ENCODE measurements around the gene RNU6-1.

Gene RNU6-1

GRCh38 chr15:67839929-67840748 lies at the start of gene RNU6-1:
RNU6-1 (minus strand) TSS chr15:67840045.
- Histone ChIP-seq H3K36me3 (ENCODE audit: insufficient read depth, low read length) (no peaks in the 10 kb centered on the region), H3K9me3 (ENCODE audit: low read length) (no peaks in the 10 kb centered on the region), H3K27me3 (ENCODE audit: control insufficient read depth in 1 of 2, insufficient read depth in 2 of 2, low read length in 2 of 2) (peaks cover 11 to 12% of the 10 kb centered on the region in 2 donors), H3K4me1 (ENCODE audit: insufficient read depth, low read length) (peaks cover 50% of the 10 kb centered on the region), H3K4me3 (ENCODE audit: low read depth in 1 of 2, low read length in 2 of 2) (peak within 1 kb of the TSS; percentile 84 to 86), H3K9ac (ENCODE audit: low read length) (peak within 1 kb of the TSS; percentile 93), H3K27ac (ENCODE audit: low read depth, low read length) (peak within 1 kb of the TSS; percentile 95)

GRCh38 chr15:67887776-67888175 lies 47.9 kb upstream of the RNU6-1 start:
- no peaks in the 10 kb centered on the region for H3K27me3 ChIP-seq (ENCODE audit: control insufficient read depth in 1 of 2, insufficient read depth in 2 of 2, low read length in 2 of 2)
- peaks cover 39% of the 10 kb centered on the region for H3K4me1 ChIP-seq (ENCODE audit: insufficient read depth, low read length)
- H3K27ac ChIP-seq (ENCODE audit: low read depth, low read length), result no peak overlapping the region
- H3K9me3 ChIP-seq (ENCODE audit: low read length), result no peaks in the 10 kb centered on the region
- H3K36me3 ChIP-seq (ENCODE audit: insufficient read depth, low read length), result no peaks in the 10 kb centered on the region
- H3K9ac ChIP-seq (ENCODE audit: low read length), result no peak overlapping the region
- H3K4me3 ChIP-seq (ENCODE audit: low read depth in 1 of 2, low read length in 2 of 2), result no peak overlapping the region

GRCh38 chr15:67885861-67886260 lies 46.0 kb upstream of the RNU6-1 start:
- H3K4me3 ChIP-seq (ENCODE audit: low read depth in 1 of 2, low read length in 2 of 2), result no peak overlapping the region
- H3K27me3 ChIP-seq (ENCODE audit: control insufficient read depth in 1 of 2, insufficient read depth in 2 of 2, low read length in 2 of 2), result no peaks in the 10 kb centered on the region
- H3K9me3 ChIP-seq (ENCODE audit: low read length), result no peaks in the 10 kb centered on the region
- no peak overlapping the region for H3K9ac ChIP-seq (ENCODE audit: low read length)
- H3K36me3 ChIP-seq (ENCODE audit: insufficient read depth, low read length), result no peaks in the 10 kb centered on the region
- no peak overlapping the region for H3K27ac ChIP-seq (ENCODE audit: low read depth, low read length)
- peaks cover 25% of the 10 kb centered on the region for H3K4me1 ChIP-seq (ENCODE audit: insufficient read depth, low read length)

GRCh38 chr15:67885175-67885523 lies 45.3 kb upstream of the RNU6-1 start:
- H3K4me3 ChIP-seq (ENCODE audit: low read depth in 1 of 2, low read length in 2 of 2), result peak overlapping the region; percentile 33 to 52
- no peaks in the 10 kb centered on the region for H3K36me3 ChIP-seq (ENCODE audit: insufficient read depth, low read length)
- H3K27me3 ChIP-seq (ENCODE audit: control insufficient read depth in 1 of 2, insufficient read depth in 2 of 2, low read length in 2 of 2), result no peaks in the 10 kb centered on the region
- H3K4me1 ChIP-seq (ENCODE audit: insufficient read depth, low read length), result peaks cover 22% of the 10 kb centered on the region
- peak overlapping the region; percentile 45 for H3K27ac ChIP-seq (ENCODE audit: low read depth, low read length)
- no peaks in the 10 kb centered on the region for H3K9me3 ChIP-seq (ENCODE audit: low read length)
- peak overlapping the region; percentile 11 for H3K9ac ChIP-seq (ENCODE audit: low read length)

GRCh38 chr15:67884514-67885174 lies 44.8 kb upstream of the RNU6-1 start:
- peak overlapping the region; percentile 45 for H3K27ac ChIP-seq (ENCODE audit: low read depth, low read length)
- H3K4me1 ChIP-seq (ENCODE audit: insufficient read depth, low read length), result peaks cover 22% of the 10 kb centered on the region
- no peaks in the 10 kb centered on the region for H3K9me3 ChIP-seq (ENCODE audit: low read length)
- no peaks in the 10 kb centered on the region for H3K27me3 ChIP-seq (ENCODE audit: control insufficient read depth in 1 of 2, insufficient read depth in 2 of 2, low read length in 2 of 2)
- H3K9ac ChIP-seq (ENCODE audit: low read length), result peak overlapping the region; percentile 11
- no peaks in the 10 kb centered on the region for H3K36me3 ChIP-seq (ENCODE audit: insufficient read depth, low read length)
- peak overlapping the region; percentile 33 to 52 for H3K4me3 ChIP-seq (ENCODE audit: low read depth in 1 of 2, low read length in 2 of 2)

GRCh38 chr15:67884009-67884408 lies 44.2 kb upstream of the RNU6-1 start:
- Histone ChIP-seq H3K27ac (ENCODE audit: low read depth, low read length) (peak overlapping the region; percentile 45), H3K9ac (ENCODE audit: low read length) (no peak overlapping the region), H3K4me1 (ENCODE audit: insufficient read depth, low read length) (peaks cover 22% of the 10 kb centered on the region), H3K36me3 (ENCODE audit: insufficient read depth, low read length) (no peaks in the 10 kb centered on the region), H3K27me3 (ENCODE audit: control insufficient read depth in 1 of 2, insufficient read depth in 2 of 2, low read length in 2 of 2) (no peaks in the 10 kb centered on the region), H3K9me3 (ENCODE audit: low read length) (no peaks in the 10 kb centered on the region), H3K4me3 (ENCODE audit: low read depth in 1 of 2, low read length in 2 of 2) (peak overlapping the region; percentile 33 to 52)

GRCh38 chr15:67883234-67883773 lies 43.5 kb upstream of the RNU6-1 start:
- H3K27ac ChIP-seq (ENCODE audit: low read depth, low read length), result no peak overlapping the region
- no peaks in the 10 kb centered on the region for H3K36me3 ChIP-seq (ENCODE audit: insufficient read depth, low read length)
- H3K9me3 ChIP-seq (ENCODE audit: low read length), result no peaks in the 10 kb centered on the region
- peaks cover 22% of the 10 kb centered on the region for H3K4me1 ChIP-seq (ENCODE audit: insufficient read depth, low read length)
- no peak overlapping the region for H3K9ac ChIP-seq (ENCODE audit: low read length)
- no peaks in the 10 kb centered on the region for H3K27me3 ChIP-seq (ENCODE audit: control insufficient read depth in 1 of 2, insufficient read depth in 2 of 2, low read length in 2 of 2)
- no peak overlapping the region for H3K4me3 ChIP-seq (ENCODE audit: low read depth in 1 of 2, low read length in 2 of 2)

- no peak overlapping the region for H3K9ac ChIP-seq (ENCODE audit: low read length)
- no peaks in the 10 kb centered on the region for H3K9me3 ChIP-seq (ENCODE audit: low read length)
- no peaks in the 10 kb centered on the region for H3K27me3 ChIP-seq (ENCODE audit: control insufficient read depth in 1 of 2, insufficient read depth in 2 of 2, low read length in 2 of 2)
- H3K4me3 ChIP-seq (ENCODE audit: low read depth in 1 of 2, low read length in 2 of 2), result no peak overlapping the region
- H3K4me1 ChIP-seq (ENCODE audit: insufficient read depth, low read length), result peaks cover 22% of the 10 kb centered on the region
- H3K36me3 ChIP-seq (ENCODE audit: insufficient read depth, low read length), result no peaks in the 10 kb centered on the region
- H3K27ac ChIP-seq (ENCODE audit: low read depth, low read length), result no peak overlapping the region
These were observed 42.8 kb upstream of the RNU6-1 start for GRCh38 chr15:67882487-67883233.

GRCh38 chr15:67880651-67881182 lies 40.9 kb upstream of the RNU6-1 start:
- Histone ChIP-seq H3K4me3 (ENCODE audit: low read depth in 1 of 2, low read length in 2 of 2) (no peak overlapping the region), H3K9ac (ENCODE audit: low read length) (no peak overlapping the region), H3K27ac (ENCODE audit: low read depth, low read length) (no peak overlapping the region), H3K27me3 (ENCODE audit: control insufficient read depth in 1 of 2, insufficient read depth in 2 of 2, low read length in 2 of 2) (no peaks in the 10 kb centered on the region), H3K4me1 (ENCODE audit: insufficient read depth, low read length) (peaks cover 22% of the 10 kb centered on the region), H3K36me3 (ENCODE audit: insufficient read depth, low read length) (no peaks in the 10 kb centered on the region), H3K9me3 (ENCODE audit: low read length) (no peaks in the 10 kb centered on the region)

- H3K4me1 ChIP-seq (ENCODE audit: insufficient read depth, low read length), result peaks cover 14% of the 10 kb centered on the region
- H3K27me3 ChIP-seq (ENCODE audit: control insufficient read depth in 1 of 2, insufficient read depth in 2 of 2, low read length in 2 of 2), result no peaks in the 10 kb centered on the region
- H3K4me3 ChIP-seq (ENCODE audit: low read depth in 1 of 2, low read length in 2 of 2), result no peak overlapping the region
- H3K9me3 ChIP-seq (ENCODE audit: low read length), result no peaks in the 10 kb centered on the region
- H3K27ac ChIP-seq (ENCODE audit: low read depth, low read length), result no peak overlapping the region
- no peak overlapping the region for H3K9ac ChIP-seq (ENCODE audit: low read length)
- no peaks in the 10 kb centered on the region for H3K36me3 ChIP-seq (ENCODE audit: insufficient read depth, low read length)
These were observed 39.7 kb upstream of the RNU6-1 start for GRCh38 chr15:67879440-67880129.
